ENCODE data around the gene OR4E1.

The OR4E1 gene

DNA sequence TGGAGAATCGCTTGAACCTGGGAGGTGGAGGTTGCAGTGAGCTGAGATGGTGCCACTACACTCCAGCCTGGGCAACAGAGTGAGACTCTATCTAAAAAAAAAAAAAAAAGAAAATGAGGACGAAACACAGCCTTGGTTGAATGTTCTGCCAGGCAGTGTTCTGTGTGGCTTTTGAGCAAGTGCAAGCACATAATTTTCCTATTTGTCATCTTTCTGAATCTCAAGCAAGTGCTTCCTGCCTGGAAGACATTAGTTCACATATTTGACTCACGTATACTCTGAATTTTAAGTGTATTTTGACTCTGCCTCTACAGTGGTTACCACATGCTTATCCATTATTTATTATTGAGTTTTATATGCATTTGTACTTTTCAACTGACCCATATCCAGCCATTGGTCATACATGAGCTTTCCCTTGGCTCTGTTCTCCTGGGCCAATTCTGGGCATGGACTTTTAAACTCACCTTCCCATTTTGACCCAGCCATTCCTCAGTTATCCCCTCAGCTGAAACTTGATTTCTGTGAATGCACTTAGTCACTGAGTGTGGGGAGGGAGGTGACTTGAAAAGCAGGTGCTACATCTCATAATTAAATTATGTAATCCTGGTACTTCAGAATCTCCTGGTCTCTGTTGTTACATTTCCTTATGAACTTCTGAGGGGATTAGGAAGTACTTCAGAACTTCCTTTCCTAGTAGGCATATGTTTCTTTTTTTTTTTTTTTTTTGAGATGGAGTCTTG lies 47.0 kb downstream of the OR4E1 start:
- Histone ChIP-seq H3K27me3 (ENCODE audit: control insufficient read depth in 5 of 5, insufficient read depth in 4 of 5, low read length in 5 of 5) (no peaks in the 10 kb centered on the region), H3K9ac (ENCODE audit: low read length in 5 of 5) (no peak overlapping the region), H3K4me3 (ENCODE audit: low read depth in 1 of 5, low read length in 5 of 5) (no peak overlapping the region), H3K4me1 (ENCODE audit: control insufficient read depth in 5 of 5, insufficient read depth in 5 of 5, low read length in 5 of 5) (no peaks in the 10 kb centered on the region), H3K9me3 (ENCODE audit: control insufficient read depth in 5 of 5, low read length in 5 of 5) (peaks cover 0 to 6% (median 0%) of the 10 kb centered on the region in 5 donors), H3K27ac (ENCODE audit: low read depth, low read length) (no peak overlapping the region), H3K36me3 (ENCODE audit: control insufficient read depth in 5 of 5, insufficient read depth in 5 of 5, low read length in 5 of 5) (no peaks in the 10 kb centered on the region)
